GM18508 (cell line): ENCODE results near the gene ERP27.

Experiments used
- ATAC-seq: cut with Tn5 transposase; IDR thresholded peaks from one replicate; pipeline ENCODE4 v1.9.1; 2021; ENCODE audit warnings: moderate number of reproducible peaks; ENCODE audit not compliant: insufficient read depth, unreplicated experiment

The ERP27 gene

GRCh38 chr12:14938301-14938700, at the start of gene ERP27:
Gene ERP27, minus strand, starts transcription at chr12:14938537. Its CDS starts 29 bp downstream, at chr12:14938508.
- ATAC-seq, result no peak

- ATAC-seq, result no peak
These were observed 49.7 kb upstream of the ERP27 start for GRCh38 chr12:14988035-14988434.

DNA sequence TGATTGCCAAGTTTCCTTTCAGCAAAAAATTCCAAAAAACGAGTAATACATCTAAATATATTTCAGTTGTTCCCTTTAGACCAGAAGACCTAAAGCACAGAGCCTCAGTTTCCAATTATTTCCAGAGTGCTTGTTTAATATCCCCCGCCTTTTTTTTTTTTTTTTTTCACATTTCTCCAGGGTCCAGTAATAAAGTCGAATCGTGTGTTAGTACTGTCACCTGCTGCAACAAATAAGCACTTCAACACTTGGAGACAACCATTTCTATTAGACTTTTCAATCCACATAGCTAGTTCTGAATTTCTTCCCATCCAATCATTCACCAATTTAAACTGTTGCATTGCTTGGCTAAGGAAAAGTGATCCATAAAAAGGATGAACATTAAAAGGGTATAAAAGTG, 48.1 kb upstream of the ERP27 start:
- ATAC-seq, result no peak

DNA sequence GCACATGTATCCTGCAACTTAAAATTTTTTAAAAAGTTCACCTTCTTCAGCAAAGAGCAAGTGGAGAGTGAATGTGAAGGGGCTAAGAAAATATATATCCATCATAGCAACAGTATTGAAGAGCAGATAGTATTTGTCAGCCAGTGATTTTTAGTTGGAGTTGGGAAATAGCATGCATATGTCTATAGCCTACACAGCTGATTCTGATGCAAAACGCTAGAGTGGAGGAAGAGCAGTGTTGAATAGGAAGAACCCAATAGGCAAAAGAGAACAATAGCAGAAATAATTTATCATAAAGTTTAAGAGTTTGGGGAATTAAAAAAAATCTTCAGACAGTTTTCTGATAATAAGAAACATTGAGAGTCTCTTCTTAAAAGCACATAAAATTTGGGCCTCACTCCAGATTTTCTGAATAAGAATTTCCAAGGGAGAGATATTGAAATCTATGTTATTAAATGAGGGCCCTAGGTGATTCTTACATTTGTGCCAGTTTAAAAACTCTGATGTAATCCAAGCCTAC, 46.5 kb upstream of the ERP27 start:
- ATAC-seq, result no peak

DNA sequence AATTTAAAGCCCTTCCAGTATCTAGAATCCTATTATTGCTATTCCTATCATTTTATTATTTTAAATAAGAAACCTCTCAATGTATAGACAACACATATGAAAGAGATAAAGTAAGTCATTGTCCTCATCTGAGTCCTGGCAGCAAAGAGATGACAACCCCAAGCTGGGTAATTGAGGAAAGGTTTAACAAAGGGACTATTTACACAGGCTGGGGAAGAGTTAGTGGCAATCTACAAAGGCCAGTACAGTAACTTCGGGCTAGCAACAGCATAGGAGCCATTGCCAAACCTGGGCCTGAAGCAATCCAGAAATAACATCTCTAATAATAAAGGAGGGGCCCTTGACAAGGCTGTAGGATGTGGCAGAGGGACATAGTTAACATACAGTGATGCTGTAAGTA, 45.7 kb upstream of the ERP27 start:
- no peak for ATAC-seq

GRCh38 chr12:14982991-14983390, 44.7 kb upstream of the ERP27 start:
- ATAC-seq, result no peak

GRCh38 chr12:14982562-14982961, 44.2 kb upstream of the ERP27 start:
- no peak for ATAC-seq

GRCh38 chr12:14981049-14981448, 42.7 kb upstream of the ERP27 start:
- ATAC-seq, result no peak

DNA sequence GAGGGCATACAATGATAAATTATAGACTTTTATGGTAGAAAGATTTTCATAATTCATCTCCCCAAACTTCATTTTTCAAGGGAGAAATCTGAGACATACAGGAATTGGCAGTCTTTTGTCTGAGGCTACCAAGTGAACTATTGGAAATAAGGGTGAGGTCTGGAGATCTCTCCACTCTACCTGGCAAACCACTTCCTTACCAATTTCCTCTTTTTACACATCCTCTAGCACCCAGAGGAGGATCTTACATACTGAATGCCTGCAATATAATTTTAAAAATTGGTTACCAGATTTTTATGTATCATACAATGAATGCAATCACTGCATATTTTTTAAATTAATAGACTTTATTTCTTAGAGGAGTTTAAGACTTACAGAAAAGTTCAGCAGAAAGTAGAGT, 41.1 kb upstream of the ERP27 start:
- ATAC-seq, result no peak

DNA sequence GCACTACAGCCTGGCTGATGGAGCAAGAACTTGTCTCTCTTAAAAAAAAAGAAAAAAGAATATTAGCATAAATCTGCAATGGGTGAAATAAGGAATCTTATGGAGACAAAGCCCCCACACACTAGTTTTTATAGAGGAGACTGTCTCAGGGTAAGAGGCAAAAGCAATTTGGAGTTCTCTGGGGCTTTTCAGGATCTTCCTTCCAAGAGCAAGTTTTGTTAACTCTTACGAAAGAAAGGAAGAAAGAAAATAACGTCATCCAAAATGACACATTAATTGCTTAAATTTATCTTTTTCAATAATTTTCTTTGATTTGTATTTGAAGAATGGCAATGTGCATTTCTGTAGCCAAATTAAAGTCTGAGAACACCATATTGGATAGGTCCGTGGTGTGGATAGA, 38.3 kb upstream of the ERP27 start:
- no peak for ATAC-seq

GRCh38 chr12:14975457-14975856, 37.1 kb upstream of the ERP27 start:
- no peak for ATAC-seq

GRCh38 chr12:14974633-14975032, 36.3 kb upstream of the ERP27 start:
- ATAC-seq, result no peak

DNA sequence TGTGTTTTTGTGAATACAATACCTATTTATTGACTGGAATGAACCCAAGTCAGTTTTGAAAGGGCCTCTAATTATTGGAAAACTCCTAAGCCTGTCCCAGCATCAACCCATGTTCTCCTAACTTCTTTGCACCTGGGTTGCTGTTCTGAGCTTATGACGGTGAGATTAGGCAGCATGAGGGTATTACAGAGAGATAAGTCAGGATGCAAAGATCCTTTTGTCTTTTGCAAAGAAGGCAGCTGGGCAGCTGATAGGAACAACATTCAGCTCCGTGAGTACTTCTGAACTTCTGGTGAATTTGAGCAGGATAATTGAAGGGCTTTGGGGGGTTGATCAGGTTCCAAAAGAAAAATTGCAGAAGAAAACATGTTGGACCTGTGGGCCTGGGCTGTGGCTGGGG, 34.5 kb upstream of the ERP27 start, which contains the start of gene PDE6H:
TSS of gene PDE6H (plus strand) at position 227 of the 400 bp plus-strand sequence. CDS start 4,971 bp downstream, outside the sequence.
- ATAC-seq, result no peak

GRCh38 chr12:14970473-14970872, 32.1 kb upstream of the ERP27 start:
- no peak for ATAC-seq

DNA sequence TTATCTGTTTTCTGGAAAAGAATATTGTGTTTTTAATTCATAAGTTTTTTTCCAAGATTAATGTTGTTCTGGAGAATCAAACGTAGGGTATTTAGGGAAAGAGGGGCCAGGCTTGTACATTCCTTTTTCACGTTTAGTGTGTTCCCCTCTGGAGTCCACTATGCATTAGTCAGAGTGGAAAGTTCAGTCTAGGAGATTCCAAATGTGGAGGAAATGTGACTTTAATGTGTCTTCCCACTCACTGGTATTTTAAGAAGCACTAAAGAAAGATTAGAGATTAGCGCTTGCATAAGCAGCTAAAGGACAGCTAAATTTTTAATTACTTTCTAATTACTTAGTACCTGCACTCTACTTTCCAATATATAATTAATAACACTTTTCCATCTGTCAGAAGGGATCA, 30.1 kb upstream of the ERP27 start:
- ATAC-seq, result no peak

GRCh38 chr12:14965221-14965620, 26.9 kb upstream of the ERP27 start:
- no peak for ATAC-seq

- no peak for ATAC-seq
These were observed 26.1 kb upstream of the ERP27 start for GRCh38 chr12:14964406-14964805.

GRCh38 chr12:14963520-14963919, 25.2 kb upstream of the ERP27 start:
- ATAC-seq, result no peak

- ATAC-seq, result no peak
These were observed 24.5 kb upstream of the ERP27 start for GRCh38 chr12:14962797-14963196.

DNA sequence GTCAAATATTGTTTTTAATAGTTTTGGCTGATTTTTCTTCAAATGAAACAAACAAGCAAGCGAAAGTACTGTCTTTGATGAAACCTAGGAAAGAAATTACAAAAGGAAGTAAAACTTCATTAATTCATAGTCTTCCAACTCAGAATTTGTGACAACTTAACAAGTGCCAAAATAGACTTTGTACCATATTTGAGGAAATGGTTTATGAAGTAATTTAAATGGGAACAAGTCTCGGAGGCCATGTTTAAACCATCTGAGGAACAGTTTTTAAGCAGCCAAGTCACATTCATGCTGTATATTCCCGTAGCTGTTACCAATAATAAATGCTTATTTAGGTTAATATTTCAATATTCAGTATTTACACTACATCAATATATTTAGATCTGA, 23.8 kb upstream of the ERP27 start:
- ATAC-seq, result no peak

- ATAC-seq, result peak; percentile 69
These were observed 23.3 kb upstream of the ERP27 start, which contains the start of gene ARHGDIB for GRCh38 chr12:14961466-14962152. Gene ARHGDIB, minus strand, starts transcription at chr12:14961601. Its CDS starts 10,889 bp downstream, at chr12:14950712.
